Muscle of leg (tissue), 11 donors: Measurements from ENCODE around the gene SLC29A2. TPM values are rescaled to one million over a fixed set of nuclear protein-coding genes. Genes with fewer than 3 reads are reported as not detected.

Experiments used
- DNase-seq: peaks from one replicate; pipeline ENCODE4 v3.0.0; 2013
- H3K27ac ChIP-seq: one replicate; pipeline ENCODE4 v1.5.1; 2013; ENCODE audit warnings: mild to moderate bottlenecking, low read length, control low read depth
- H3K27me3 ChIP-seq: one replicate; pipeline ENCODE4 v1.6.1; 2013; ENCODE audit warnings: low read length; ENCODE audit not compliant: control insufficient read depth, insufficient read depth
- H3K36me3 ChIP-seq: one replicate; pipeline ENCODE4 v1.6.1; 2013; ENCODE audit warnings: low read length; ENCODE audit not compliant: control insufficient read depth, insufficient read depth
- H3K4me1 ChIP-seq: one replicate; pipeline ENCODE4 v1.6.1; 2013; ENCODE audit warnings: low read length; ENCODE audit not compliant: control insufficient read depth, insufficient read depth
- H3K4me3 ChIP-seq: one replicate; pipeline ENCODE4 v1.5.1; 2013; ENCODE audit warnings: low read length, control low read depth
- H3K9me3 ChIP-seq: replicated peaks from 2 replicates; pipeline ENCODE4 v1.6.1; 2013; ENCODE audit warnings: low read depth, low read length; ENCODE audit not compliant: control insufficient read depth
- WGBS: methylation state at CpG from one replicate; pipeline ENCODE4 v1.1.5; 2013; ENCODE audit warnings: missing lambda C conversion rate; ENCODE audit not compliant: insufficient coverage; 5-methylcytosine and 5-hydroxymethylcytosine counted together
- polyA plus RNA-seq, 8 donors: library from polyadenylated mRNA; unstranded; fragments of 120-200 nt; gene quantifications; one replicate each; pipeline versions ENCODE4 v1.2.1 to v1.2.3, GENCODE V29; 2013; ENCODE audit warnings: inconsistent platforms in 1 of 8, low replicate concordance in 1 of 8; ENCODE audit not compliant: insufficient read length in 8 of 8, insufficient read depth in 1 of 8
- total RNA-seq: library from RNA; stranded (reverse); fragments of 120-200 nt; gene quantifications from one replicate; pipeline ENCODE4 v1.2.4, GENCODE V29; 2013

SLC29A2 gene
- total and polyA plus RNA-seq, 9 donors = 10.1 to 35.4 (median 27.5) TPM

DNA sequence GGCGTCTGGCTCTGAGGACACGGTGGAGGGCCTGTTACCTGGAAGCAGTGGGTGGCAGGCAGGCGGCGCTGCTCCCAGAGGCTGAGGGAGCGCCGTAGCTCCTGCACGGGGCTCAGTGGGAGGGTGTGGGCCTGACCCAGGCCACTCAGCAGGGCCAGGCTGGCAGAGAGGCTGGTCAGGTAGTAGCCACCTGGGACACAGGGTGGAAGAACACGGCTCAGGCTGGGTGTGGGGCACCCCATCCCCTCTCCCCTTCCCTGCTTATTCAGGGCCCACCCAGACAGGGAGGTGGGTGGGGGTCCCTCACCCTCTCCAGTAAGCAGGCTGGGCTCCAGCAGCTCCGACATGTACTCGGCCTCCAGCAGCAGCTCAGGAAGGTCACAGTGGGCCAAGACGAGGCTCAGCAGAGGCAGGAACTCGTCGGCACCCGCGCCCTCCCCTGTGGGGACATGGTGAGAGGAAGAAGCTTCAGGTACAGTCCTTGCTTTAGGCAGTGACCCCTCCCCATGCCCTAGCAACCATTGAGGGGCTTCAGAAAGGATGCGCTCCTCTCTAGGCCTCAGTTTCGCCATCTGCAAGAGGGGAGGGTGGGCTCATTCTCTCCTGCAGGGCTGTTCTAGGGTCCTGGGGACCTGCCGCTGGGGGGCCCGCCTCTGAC lies 38.2 kb downstream of the SLC29A2 start:
- 91% methylated on average over 11 of the region's 19 CpGs for WGBS

DNA sequence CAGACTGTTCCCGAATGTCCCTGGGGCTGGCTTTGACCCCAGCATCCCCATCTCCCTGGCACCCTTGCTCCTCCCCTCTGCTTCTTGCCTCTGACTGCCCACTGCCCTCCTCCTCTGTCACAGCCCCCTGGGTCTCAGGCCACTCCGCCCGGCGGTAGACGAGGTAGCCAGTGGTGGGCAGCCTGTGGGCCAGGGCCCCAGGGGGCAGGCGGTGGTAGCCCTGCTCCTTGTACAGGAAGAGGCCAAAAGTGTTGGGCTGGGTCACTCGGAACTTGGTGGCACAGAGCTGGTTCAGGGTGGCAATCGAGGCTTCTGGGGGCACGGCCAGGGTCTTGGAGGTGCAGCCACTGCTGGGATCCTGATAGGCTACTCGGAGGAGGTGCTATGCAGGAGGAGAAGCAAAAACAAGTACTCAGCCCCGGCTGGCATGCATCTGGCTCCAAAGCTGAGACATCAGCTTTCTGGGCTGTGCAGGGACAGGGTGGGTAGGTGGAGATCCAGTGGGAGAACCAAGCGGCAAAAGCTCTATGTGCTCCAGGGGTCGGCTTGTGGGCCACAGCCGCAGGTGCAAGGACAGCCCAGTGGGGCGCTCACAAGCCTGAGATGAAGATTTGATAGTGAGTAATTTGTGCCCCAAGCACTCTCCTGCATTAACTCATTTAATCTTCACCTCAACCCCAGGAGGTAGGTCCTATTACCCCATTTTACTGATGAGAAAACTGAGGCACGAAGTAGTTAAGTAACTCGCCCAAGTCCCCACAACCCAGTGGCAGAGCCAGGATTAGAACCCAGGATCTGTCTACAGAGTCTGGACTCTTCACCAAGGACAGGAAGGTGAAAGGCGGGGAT lies 39.0 kb downstream of the SLC29A2 start:
- peaks cover 28% of the 10 kb centered on the region for H3K36me3 ChIP-seq
- DNase-seq = peak; percentile 1
- WGBS = 92% methylated on average over 12 of the region's 18 CpGs
- H3K27ac ChIP-seq = no peak overlapping the region
- H3K9me3 ChIP-seq = no peaks in the 10 kb centered on the region
- H3K4me3 ChIP-seq = no peak overlapping the region
- H3K4me1 ChIP-seq = peaks cover 43% of the 10 kb centered on the region
- no peaks in the 10 kb centered on the region for H3K27me3 ChIP-seq

More for the DNA sequence above, 38.2 kb downstream of the SLC29A2 start:
- peak; percentile 2 for DNase-seq
- Histone ChIP-seq H3K4me3 (no peak overlapping the region), H3K9me3 (no peaks in the 10 kb centered on the region), H3K27ac (no peak overlapping the region), H3K27me3 (no peaks in the 10 kb centered on the region), H3K4me1 (peaks cover 42% of the 10 kb centered on the region), H3K36me3 (peaks cover 34% of the 10 kb centered on the region)

DNA sequence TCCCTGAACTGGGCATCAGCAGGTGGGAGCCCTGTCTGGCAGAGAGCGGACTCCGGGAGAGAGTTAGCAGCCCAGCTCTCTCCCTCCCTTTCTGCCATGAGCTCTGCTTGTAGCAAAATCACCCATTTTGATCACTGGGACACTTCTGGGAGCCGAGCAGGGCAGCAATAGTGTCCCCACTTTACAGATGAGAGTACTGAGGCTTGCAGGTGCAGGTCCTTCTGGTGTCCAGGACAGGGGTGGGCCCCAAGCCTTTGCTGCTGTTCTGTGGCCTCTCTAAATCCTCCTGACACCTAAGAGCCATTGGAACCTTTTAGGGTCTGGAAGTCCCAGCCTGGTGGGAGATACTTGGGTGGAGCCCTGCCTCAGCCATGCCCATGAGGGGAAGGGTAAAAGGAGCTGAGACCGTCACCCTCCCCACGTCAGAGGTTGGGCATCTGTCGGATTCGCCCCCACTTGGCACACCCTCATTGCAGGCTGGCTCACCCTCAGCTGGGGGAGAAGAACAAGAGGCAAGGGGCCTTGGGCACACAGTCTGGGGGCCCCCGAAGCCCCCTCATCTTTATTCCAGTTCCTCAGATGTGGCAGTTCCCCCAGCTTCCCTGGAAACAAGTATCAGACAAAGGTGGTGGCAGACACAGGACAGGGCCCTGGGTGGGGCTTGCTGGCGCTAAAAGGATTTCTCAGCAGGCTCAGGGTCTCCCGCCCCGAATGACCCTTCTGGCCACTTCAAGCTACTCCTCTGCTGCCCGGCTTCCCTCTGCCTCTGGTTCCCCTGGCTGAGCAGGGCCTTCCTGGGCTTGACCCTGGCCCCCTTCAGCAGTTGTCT lies 39.8 kb downstream of the SLC29A2 start:
- Histone ChIP-seq H3K4me3 (no peak overlapping the region), H3K27ac (no peak overlapping the region), H3K27me3 (no peaks in the 10 kb centered on the region), H3K9me3 (no peaks in the 10 kb centered on the region), H3K36me3 (peaks cover 22% of the 10 kb centered on the region), H3K4me1 (peaks cover 43% of the 10 kb centered on the region)
- WGBS = 85% methylated on average over 7 of the region's 12 CpGs
- no peak for DNase-seq

GRCh38 chr11:66330931-66331330 lies 40.6 kb downstream of the SLC29A2 start:
- Histone ChIP-seq H3K9me3 (no peaks in the 10 kb centered on the region), H3K4me1 (peaks cover 43% of the 10 kb centered on the region), H3K36me3 (peaks cover 22% of the 10 kb centered on the region), H3K27me3 (no peaks in the 10 kb centered on the region), H3K4me3 (no peak overlapping the region), H3K27ac (no peak overlapping the region)
- no peak for DNase-seq
- 54% methylated on average over 6 of the region's 10 CpGs for WGBS

DNA sequence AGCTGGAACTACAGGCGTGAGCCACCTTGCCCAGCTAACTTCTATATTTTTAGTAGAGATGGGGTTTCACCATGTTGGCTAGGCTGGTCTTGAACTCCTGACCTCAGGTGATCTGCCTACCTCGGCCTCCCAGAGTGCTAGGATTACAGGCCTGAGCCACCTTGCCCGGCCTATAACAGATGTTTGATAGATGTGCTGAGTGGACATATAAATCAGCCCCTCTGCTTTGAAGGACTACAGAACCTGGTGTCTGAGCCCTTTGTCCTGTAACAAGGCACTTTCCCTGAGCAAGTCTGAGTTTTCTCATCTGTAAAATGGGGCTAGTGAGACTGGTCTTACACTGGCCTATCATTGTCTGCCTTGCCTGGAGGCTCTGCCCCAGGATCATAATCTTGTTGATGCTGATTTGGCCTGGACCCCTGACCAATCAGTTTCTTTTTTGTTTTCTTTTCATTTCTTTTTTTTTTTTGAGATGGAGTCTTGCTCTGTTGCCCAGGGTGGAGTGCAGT lies 42.3 kb downstream of the SLC29A2 start:
- Histone ChIP-seq H3K36me3 (peaks cover 22% of the 10 kb centered on the region), H3K9me3 (no peaks in the 10 kb centered on the region), H3K4me3 (no peak overlapping the region), H3K4me1 (peaks cover 43% of the 10 kb centered on the region), H3K27ac (no peak overlapping the region), H3K27me3 (no peaks in the 10 kb centered on the region)
- WGBS = 100% methylated on average over 1 of the region's 3 CpGs
- no peak for DNase-seq

DNA sequence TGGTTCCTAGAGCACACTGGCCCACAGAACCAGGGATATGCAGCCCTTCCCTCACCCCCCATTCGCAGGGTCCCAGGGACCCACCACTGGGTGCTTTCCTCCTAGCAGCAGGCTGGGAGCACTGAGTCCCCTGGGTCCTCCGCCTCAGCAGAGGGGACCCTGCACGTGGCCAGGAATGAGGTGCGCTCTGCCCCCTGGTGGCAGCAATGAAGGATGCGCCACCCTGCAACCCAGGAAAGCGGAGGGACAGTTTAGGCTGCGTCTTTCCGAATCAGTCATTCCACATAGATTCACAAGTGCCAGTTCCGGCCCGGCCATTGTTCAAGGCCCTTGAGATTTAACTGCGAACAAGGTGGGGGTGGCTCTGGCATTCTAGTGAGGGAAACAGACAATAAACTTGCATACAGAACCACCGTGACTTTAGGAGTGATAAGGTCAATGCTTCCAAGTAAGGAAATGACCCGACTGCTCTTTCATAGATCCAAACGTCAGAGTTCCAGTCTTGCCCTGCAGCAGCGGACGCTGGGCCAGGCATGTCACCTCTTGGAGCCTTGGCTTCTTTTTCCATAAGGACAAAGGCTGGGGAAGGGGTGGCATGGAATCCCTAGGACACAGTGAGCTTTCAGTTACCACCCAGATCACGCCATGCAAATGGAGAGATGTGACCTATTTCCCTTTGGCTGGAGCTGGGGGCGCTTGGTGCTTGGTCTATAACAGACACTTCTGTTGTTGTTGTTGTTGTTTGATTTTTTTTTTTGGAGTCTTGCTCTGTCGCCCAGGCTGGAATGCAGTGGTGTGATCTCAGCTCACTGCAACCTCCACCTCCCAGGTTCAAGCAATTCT lies 43.0 kb downstream of the SLC29A2 start:
- 12% methylated on average over 13 of the region's 19 CpGs for WGBS
- no peaks in the 10 kb centered on the region for H3K9me3 ChIP-seq
- no peaks in the 10 kb centered on the region for H3K27me3 ChIP-seq
- DNase-seq = peak; percentile 81
- no peak overlapping the region for H3K4me3 ChIP-seq
- H3K4me1 ChIP-seq = peaks cover 43% of the 10 kb centered on the region
- peaks cover 22% of the 10 kb centered on the region for H3K36me3 ChIP-seq
- H3K27ac ChIP-seq = peak overlapping the region; percentile 38

- H3K9me3 ChIP-seq = no peaks in the 10 kb centered on the region
- peaks cover 19% of the 10 kb centered on the region for H3K36me3 ChIP-seq
- H3K4me3 ChIP-seq = no peak overlapping the region
- 64% methylated on average over 3 of the region's 3 CpGs for WGBS
- no peaks in the 10 kb centered on the region for H3K27me3 ChIP-seq
- no peak for DNase-seq
- peak overlapping the region; percentile 38 for H3K27ac ChIP-seq
- H3K4me1 ChIP-seq = peaks cover 44% of the 10 kb centered on the region
Measured at GRCh38 chr11:66328031-66328301, 43.6 kb downstream of the SLC29A2 start.

DNA sequence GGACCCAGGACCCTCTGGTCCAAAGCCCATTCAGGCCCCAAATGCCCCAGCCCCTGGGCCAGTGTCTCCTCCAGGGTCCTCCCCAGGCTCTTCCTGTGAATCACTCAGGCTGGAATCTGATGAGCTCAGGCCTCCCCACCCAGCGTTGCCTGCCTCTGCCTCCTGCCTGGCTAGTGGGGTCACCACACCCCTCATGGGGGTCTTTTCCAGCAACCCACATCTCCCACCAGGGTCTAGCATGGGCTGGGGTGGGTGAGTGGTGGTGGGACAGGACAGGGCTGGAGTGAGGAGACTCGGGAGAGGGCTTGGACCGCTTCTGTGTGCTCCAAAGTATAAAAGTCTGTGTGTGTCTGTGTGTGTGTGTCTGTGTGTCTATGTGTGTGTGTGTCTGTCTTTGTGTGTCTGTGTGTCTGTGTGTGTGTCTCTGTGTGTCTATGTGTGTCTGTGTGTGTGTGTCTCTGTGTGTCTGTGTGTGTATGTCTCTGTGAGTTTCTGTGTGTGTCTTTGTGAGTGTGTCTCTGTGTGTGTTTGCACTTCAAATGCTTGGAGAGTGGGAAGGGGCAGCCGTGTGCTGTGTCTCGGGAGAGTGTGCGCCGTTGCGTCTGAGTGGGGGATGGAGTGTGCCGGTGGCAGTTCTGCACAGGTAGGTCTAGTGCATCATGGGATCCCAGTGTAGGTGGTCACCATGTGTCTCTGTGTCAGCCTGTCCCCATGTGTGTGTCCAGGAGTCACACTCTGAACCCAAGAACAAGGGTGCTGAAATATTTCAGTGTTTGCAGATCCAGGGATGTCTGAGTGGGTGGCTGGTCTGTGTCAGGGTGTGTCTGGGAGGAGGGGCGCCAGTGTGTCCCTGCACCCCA lies 44.2 kb downstream of the SLC29A2 start:
- peak; percentile 65 for DNase-seq
- no peak overlapping the region for H3K4me3 ChIP-seq
- peaks cover 14% of the 10 kb centered on the region for H3K36me3 ChIP-seq
- H3K9me3 ChIP-seq = no peaks in the 10 kb centered on the region
- H3K27me3 ChIP-seq = no peaks in the 10 kb centered on the region
- peak overlapping the region; percentile 54 for H3K27ac ChIP-seq
- WGBS = 72% methylated on average over 8 of the region's 10 CpGs
- peaks cover 47% of the 10 kb centered on the region for H3K4me1 ChIP-seq
